HG03521 (cell line): ENCODE results near the gene OR8D2.
A peak's percentile ranks its signal among the peaks of the same experiment; 100 is the strongest.

ENCODE experiments used
- ATAC-seq: cut with Tn5 transposase; IDR thresholded peaks from one replicate; pipeline ENCODE4 v1.9.1; 2021; ENCODE audit warnings: mild to moderate bottlenecking, moderate library complexity; ENCODE audit not compliant: unreplicated experiment

Gene OR8D2

GRCh38 chr11:124320097-124320496 is at the start of gene OR8D2:
Gene OR8D2 (minus strand): TSS chr11:124320197. CDS start chr11:124320197, 0 bp downstream.
- no peak for ATAC-seq

- no peak for ATAC-seq
Observed at GRCh38 chr11:124359566-124359965, 39.6 kb upstream of the OR8D2 start.

- ATAC-seq = no peak
Observed at GRCh38 chr11:124346311-124346955, 26.4 kb upstream of the OR8D2 start.

GRCh38 chr11:124344346-124344745 is 24.3 kb upstream of the OR8D2 start:
- no peak for ATAC-seq

GRCh38 chr11:124340142-124340447 is 20.1 kb upstream of the OR8D2 start:
- ATAC-seq = no peak

- no peak for ATAC-seq
Observed at GRCh38 chr11:124339396-124340141, 19.6 kb upstream of the OR8D2 start.

GRCh38 chr11:124331873-124332272 is 11.9 kb upstream of the OR8D2 start:
- ATAC-seq = no peak

GRCh38 chr11:124329787-124330478 is 9.9 kb upstream of the OR8D2 start:
- peak; percentile 77 for ATAC-seq

- no peak for ATAC-seq
Observed at GRCh38 chr11:124327775-124328174, 7.8 kb upstream of the OR8D2 start.

- no peak for ATAC-seq
Observed at GRCh38 chr11:124322356-124322755, 2.4 kb upstream of the OR8D2 start.

GRCh38 chr11:124315052-124315451 is 4.9 kb downstream of the OR8D2 start:
- ATAC-seq = no peak

GRCh38 chr11:124313849-124314248 is 6.1 kb downstream of the OR8D2 start, which contains the start of gene OR8D1:
Gene OR8D1 (minus strand): TSS chr11:124313949. CDS start chr11:124310766, 3,183 bp downstream.
- ATAC-seq = no peak

GRCh38 chr11:124313131-124313530 is 6.9 kb downstream of the OR8D2 start:
- no peak for ATAC-seq

GRCh38 chr11:124311670-124312069 is 8.3 kb downstream of the OR8D2 start:
- ATAC-seq = no peak

GRCh38 chr11:124311269-124311668 is 8.7 kb downstream of the OR8D2 start:
- no peak for ATAC-seq

GRCh38 chr11:124310721-124311120 is 9.3 kb downstream of the OR8D2 start:
- no peak for ATAC-seq

- no peak for ATAC-seq
Observed at GRCh38 chr11:124307093-124307492, 12.9 kb downstream of the OR8D2 start.

GRCh38 chr11:124302347-124303125 is 17.5 kb downstream of the OR8D2 start:
- no peak for ATAC-seq

GRCh38 chr11:124301548-124301947 is 18.4 kb downstream of the OR8D2 start:
- no peak for ATAC-seq

- no peak for ATAC-seq
Observed at GRCh38 chr11:124297921-124298320, 22.1 kb downstream of the OR8D2 start.

- no peak for ATAC-seq
Observed at GRCh38 chr11:124296016-124296415, 24.0 kb downstream of the OR8D2 start.
